HG03175 (cell line): ENCODE measurements around the gene KCNK2.

Source experiments
- ATAC-seq: cut with Tn5 transposase; IDR thresholded peaks from one replicate; pipeline ENCODE4 v1.9.1; 2021; ENCODE audit warnings: mild to moderate bottlenecking, moderate library complexity; ENCODE audit not compliant: unreplicated experiment

The KCNK2 gene

GRCh38 chr1:215250913-215251312 is 168.4 kb downstream of the KCNK2 start:
- no peak for ATAC-seq

GRCh38 chr1:215251428-215251827 is 168.9 kb downstream of the KCNK2 start:
- ATAC-seq, result no peak

- ATAC-seq, result no peak
Observed at GRCh38 chr1:215252164-215252563, 169.6 kb downstream of the KCNK2 start.

GRCh38 chr1:215256936-215257679 is 174.6 kb downstream of the KCNK2 start:
- no peak for ATAC-seq

GRCh38 chr1:215260711-215261110 is 178.2 kb downstream of the KCNK2 start:
- ATAC-seq, result no peak

GRCh38 chr1:215262106-215262505 is 179.6 kb downstream of the KCNK2 start:
- no peak for ATAC-seq

GRCh38 chr1:215263636-215264035 is 181.1 kb downstream of the KCNK2 start:
- ATAC-seq, result no peak

GRCh38 chr1:215264649-215265048 is 182.1 kb downstream of the KCNK2 start:
- no peak for ATAC-seq

GRCh38 chr1:215267495-215267894 is 185.0 kb downstream of the KCNK2 start:
- no peak for ATAC-seq

- no peak for ATAC-seq
Observed at GRCh38 chr1:215269955-215270354, 187.4 kb downstream of the KCNK2 start.

GRCh38 chr1:215273838-215274516 is 191.4 kb downstream of the KCNK2 start:
- no peak for ATAC-seq

GRCh38 chr1:215276582-215276981 is 194.0 kb downstream of the KCNK2 start:
- no peak for ATAC-seq

- no peak for ATAC-seq
Observed at GRCh38 chr1:215277532-215277931, 195.0 kb downstream of the KCNK2 start.

GRCh38 chr1:215279682-215280081 is 197.1 kb downstream of the KCNK2 start:
- no peak for ATAC-seq

- no peak for ATAC-seq
Observed at GRCh38 chr1:215282557-215282956, 200.0 kb downstream of the KCNK2 start.

GRCh38 chr1:215285013-215285800 is 202.7 kb downstream of the KCNK2 start:
- ATAC-seq, result no peak
